HepG2 (cell line): ENCODE results near the gene PITHD1. TPM values are rescaled to one million over a fixed set of nuclear protein-coding genes. Genes with fewer than 3 reads are reported as not detected.

Experiments
- ATF7-NPFF ChIP-seq: sonication (generic); formaldehyde crosslinking; IDR thresholded peaks from 2 replicates; pipeline ENCODE4 v1.8.1; 2023; ENCODE audit warnings: mild to moderate bottlenecking, low read depth, missing genetic modification reagents, moderate library complexity
- ELF4 ChIP-seq: sonication (generic); formaldehyde crosslinking; IDR thresholded peaks from 2 replicates; pipeline ENCODE4 v1.5.0; 2020; ENCODE audit warnings: missing genetic modification reagents, mild to moderate bottlenecking, moderate library complexity, borderline replicate concordance
- GABPB1 ChIP-seq: IDR thresholded peaks from 2 replicates; pipeline ENCODE4 v1.6.1; 2016; ENCODE audit warnings: mild to moderate bottlenecking, missing genetic modification reagents, moderate library complexity, missing compliant biosample characterization
- KAT2B ChIP-seq: fragments of 150-350 bp; IDR thresholded peaks from 2 replicates; pipeline ENCODE4 v1.6.1; 2014; ENCODE audit warnings: low read depth, low read length, borderline replicate concordance
- KDM1A ChIP-seq: IDR thresholded peaks from 2 replicates; pipeline ENCODE4 v1.6.1; 2016; ENCODE audit warnings: missing compliant biosample characterization
- MEF2D ChIP-seq: sonication (generic); formaldehyde crosslinking; IDR thresholded peaks from 2 replicates; pipeline ENCODE4 v1.5.1; 2020; ENCODE audit warnings: mild to moderate bottlenecking, missing genetic modification reagents
- MXI1 ChIP-seq: IDR thresholded peaks from 3 replicates; pipeline ENCODE4 v1.6.1; 2012; ENCODE audit warnings: low read depth, low read length, inconsistent platforms, borderline replicate concordance
- NR2F6 ChIP-seq, 2 experiments: IDR thresholded peaks; 2 replicates each; pipeline ENCODE4 v1.6.1; 2016; ENCODE audit warnings: antibody characterized with exemption in 1 of 2, mild to moderate bottlenecking in 1 of 2
- SALL1 ChIP-seq: sonication (generic); formaldehyde crosslinking; IDR thresholded peaks from 2 replicates; pipeline ENCODE4 v1.8.0; 2022; ENCODE audit warnings: mild to moderate bottlenecking, missing genetic modification reagents
- TCF7 ChIP-seq: sonication (generic); IDR thresholded peaks from 2 replicates; pipeline ENCODE4 v1.6.1; 2016; ENCODE audit warnings: antibody characterized with exemption, low read depth
- ZNF543 ChIP-seq: sonication (generic); formaldehyde crosslinking; IDR thresholded peaks from 2 replicates; pipeline ENCODE4 v1.4.0; 2020; ENCODE audit warnings: mild to moderate bottlenecking, missing genetic modification reagents
- ZNF780A ChIP-seq: sonication (generic); formaldehyde crosslinking; IDR thresholded peaks from 2 replicates; pipeline ENCODE4 v1.8.0; 2022; ENCODE audit warnings: mild to moderate bottlenecking, missing genetic modification reagents, moderate library complexity
- ZSCAN25 ChIP-seq: sonication (generic); formaldehyde crosslinking; IDR thresholded peaks from 2 replicates; pipeline ENCODE4 v1.8.0; 2022; ENCODE audit warnings: mild to moderate bottlenecking, missing genetic modification reagents
- polyA plus RNA-seq, 8 experiments: library from polyadenylated mRNA; depleted of rRNA in 3 of 8; stranded (reverse) in 7 of 8; unstranded in 1 of 8; fragments of >200 nt; fragmentation: Illumina TruSeq in 4 of 8; extraction: Trizol in 4 of 8; gene quantifications; 2 replicates each; pipeline versions ENCODE4 v1.2.1 to v1.2.3, GENCODE V29; 2011 to 2016; ENCODE audit warnings: low read depth in 4 of 8, missing spikeins in 1 of 8, mixed read lengths in 1 of 8; ENCODE audit not compliant: insufficient read depth in 1 of 8
- total RNA-seq, 5 experiments: library from RNA; depleted of rRNA; stranded (reverse); fragments of >200 nt; fragmentation: Illumina TruSeq; extraction: Trizol; gene quantifications; 2 replicates each; pipeline ENCODE4 v1.2.3, GENCODE V29; 2016; ENCODE audit warnings: low read depth in 1 of 5
- TF ChIP-seq, protein P1 (sequence below): sonication (generic); formaldehyde crosslinking; IDR thresholded peaks from 2 replicates; pipeline ENCODE4 v1.5.0; 2020; ENCODE audit warnings: missing genetic modification reagents
- TF ChIP-seq, protein P2 (sequence below): sonication (generic); formaldehyde crosslinking; IDR thresholded peaks from 2 replicates; pipeline ENCODE4 v1.8.1; 2023; ENCODE audit warnings: missing genetic modification reagents, inconsistent platforms, borderline replicate concordance
- TF ChIP-seq, protein P3 (sequence below): sonication (generic); formaldehyde crosslinking; IDR thresholded peaks from 2 replicates; pipeline ENCODE4 v1.4.0; 2020; ENCODE audit warnings: missing genetic modification reagents
- TF ChIP-seq, protein P4 (sequence below): sonication (generic); formaldehyde crosslinking; IDR thresholded peaks from 2 replicates; pipeline ENCODE4 v1.4.0; 2020; ENCODE audit warnings: missing genetic modification reagents

Gene PITHD1
- total and polyA plus RNA-seq, 2 of the 13 experiments (the other 11 are each of a cell fraction or from before 2014, with no cell fraction given) = 28.0 to 37.3 TPM

DNA sequence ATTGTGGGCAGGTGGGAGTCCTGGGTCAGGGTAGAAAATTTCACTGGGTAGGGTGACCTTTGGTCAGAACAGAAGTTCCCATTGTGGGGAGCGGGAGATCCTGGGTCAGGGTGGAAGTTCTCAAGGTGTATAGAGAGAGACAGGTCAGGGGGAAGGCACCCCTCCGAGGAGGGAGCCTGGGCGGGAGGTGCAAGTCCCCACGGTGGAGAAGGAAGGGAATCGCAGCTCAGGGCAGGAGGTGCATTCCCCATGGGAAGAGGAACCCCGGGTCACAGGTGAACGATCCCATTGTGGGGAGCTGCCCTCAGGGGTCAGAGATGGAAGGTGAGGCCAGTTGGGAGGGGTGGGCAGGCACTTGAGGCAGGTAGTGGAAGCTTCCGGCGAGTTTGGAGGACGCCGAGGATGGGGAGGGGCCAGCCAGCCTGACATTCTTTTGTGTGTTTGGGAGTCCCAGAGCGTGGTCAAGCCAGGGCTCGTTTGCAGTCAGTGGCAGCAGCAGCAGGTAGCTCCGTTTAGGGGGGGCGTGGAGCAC lies 13.4 kb downstream of the PITHD1 start (continued):
- no peak for TF ChIP-seq ZNF543 (CRISPR knock-in tag)
- TF ChIP-seq, protein P1, sequence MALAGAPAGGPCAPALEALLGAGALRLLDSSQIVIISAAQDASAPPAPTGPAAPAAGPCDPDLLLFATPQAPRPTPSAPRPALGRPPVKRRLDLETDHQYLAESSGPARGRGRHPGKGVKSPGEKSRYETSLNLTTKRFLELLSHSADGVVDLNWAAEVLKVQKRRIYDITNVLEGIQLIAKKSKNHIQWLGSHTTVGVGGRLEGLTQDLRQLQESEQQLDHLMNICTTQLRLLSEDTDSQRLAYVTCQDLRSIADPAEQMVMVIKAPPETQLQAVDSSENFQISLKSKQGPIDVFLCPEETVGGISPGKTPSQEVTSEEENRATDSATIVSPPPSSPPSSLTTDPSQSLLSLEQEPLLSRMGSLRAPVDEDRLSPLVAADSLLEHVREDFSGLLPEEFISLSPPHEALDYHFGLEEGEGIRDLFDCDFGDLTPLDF (CRISPR knock-in tag) = no peak
- TF ChIP-seq ZNF780A = peak; percentile 89
- TF ChIP-seq NR2F6 (IDR thresholded peaks at IDR 0.05) = peak; percentile 61; the same call in 1 of the 2 replicates
- TF ChIP-seq NR2F6 (CRISPR knock-in tag; IDR thresholded peaks at IDR 0.05) = peak; percentile 56
- TF ChIP-seq, protein P2, sequence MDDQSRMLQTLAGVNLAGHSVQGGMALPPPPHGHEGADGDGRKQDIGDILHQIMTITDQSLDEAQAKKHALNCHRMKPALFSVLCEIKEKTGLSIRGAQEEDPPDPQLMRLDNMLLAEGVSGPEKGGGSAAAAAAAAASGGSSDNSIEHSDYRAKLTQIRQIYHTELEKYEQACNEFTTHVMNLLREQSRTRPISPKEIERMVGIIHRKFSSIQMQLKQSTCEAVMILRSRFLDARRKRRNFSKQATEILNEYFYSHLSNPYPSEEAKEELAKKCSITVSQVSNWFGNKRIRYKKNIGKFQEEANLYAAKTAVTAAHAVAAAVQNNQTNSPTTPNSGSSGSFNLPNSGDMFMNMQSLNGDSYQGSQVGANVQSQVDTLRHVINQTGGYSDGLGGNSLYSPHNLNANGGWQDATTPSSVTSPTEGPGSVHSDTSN (CRISPR knock-in tag) = no peak
- 0 out of 2 replicates have a peak, but pooled peaks have one; percentile 17 for TF ChIP-seq GABPB1 (CRISPR knock-in tag)
- no peak for TF ChIP-seq TCF7
- no peak for TF ChIP-seq ATF7-NPFF
- peak; percentile 37; the same call in 1 of the 2 replicates for TF ChIP-seq SALL1 (CRISPR knock-in tag)
- TF ChIP-seq KAT2B = no peak
- TF ChIP-seq MXI1 = peak; percentile 46; the same call in 1 of the 3 replicates
- TF ChIP-seq ZSCAN25 = no peak
- no peak for TF ChIP-seq MEF2D (CRISPR knock-in tag)
- TF ChIP-seq, protein P3, sequence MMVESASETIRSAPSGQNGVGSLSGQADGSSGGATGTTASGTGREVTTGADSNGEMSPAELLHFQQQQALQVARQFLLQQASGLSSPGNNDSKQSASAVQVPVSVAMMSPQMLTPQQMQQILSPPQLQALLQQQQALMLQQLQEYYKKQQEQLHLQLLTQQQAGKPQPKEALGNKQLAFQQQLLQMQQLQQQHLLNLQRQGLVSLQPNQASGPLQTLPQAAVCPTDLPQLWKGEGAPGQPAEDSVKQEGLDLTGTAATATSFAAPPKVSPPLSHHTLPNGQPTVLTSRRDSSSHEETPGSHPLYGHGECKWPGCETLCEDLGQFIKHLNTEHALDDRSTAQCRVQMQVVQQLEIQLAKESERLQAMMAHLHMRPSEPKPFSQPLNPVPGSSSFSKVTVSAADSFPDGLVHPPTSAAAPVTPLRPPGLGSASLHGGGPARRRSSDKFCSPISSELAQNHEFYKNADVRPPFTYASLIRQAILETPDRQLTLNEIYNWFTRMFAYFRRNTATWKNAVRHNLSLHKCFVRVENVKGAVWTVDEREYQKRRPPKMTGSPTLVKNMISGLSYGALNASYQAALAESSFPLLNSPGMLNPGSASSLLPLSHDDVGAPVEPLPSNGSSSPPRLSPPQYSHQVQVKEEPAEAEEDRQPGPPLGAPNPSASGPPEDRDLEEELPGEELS (CRISPR knock-in tag) = no peak
- TF ChIP-seq ELF4 (CRISPR knock-in tag) = no peak
- TF ChIP-seq, protein P4, sequence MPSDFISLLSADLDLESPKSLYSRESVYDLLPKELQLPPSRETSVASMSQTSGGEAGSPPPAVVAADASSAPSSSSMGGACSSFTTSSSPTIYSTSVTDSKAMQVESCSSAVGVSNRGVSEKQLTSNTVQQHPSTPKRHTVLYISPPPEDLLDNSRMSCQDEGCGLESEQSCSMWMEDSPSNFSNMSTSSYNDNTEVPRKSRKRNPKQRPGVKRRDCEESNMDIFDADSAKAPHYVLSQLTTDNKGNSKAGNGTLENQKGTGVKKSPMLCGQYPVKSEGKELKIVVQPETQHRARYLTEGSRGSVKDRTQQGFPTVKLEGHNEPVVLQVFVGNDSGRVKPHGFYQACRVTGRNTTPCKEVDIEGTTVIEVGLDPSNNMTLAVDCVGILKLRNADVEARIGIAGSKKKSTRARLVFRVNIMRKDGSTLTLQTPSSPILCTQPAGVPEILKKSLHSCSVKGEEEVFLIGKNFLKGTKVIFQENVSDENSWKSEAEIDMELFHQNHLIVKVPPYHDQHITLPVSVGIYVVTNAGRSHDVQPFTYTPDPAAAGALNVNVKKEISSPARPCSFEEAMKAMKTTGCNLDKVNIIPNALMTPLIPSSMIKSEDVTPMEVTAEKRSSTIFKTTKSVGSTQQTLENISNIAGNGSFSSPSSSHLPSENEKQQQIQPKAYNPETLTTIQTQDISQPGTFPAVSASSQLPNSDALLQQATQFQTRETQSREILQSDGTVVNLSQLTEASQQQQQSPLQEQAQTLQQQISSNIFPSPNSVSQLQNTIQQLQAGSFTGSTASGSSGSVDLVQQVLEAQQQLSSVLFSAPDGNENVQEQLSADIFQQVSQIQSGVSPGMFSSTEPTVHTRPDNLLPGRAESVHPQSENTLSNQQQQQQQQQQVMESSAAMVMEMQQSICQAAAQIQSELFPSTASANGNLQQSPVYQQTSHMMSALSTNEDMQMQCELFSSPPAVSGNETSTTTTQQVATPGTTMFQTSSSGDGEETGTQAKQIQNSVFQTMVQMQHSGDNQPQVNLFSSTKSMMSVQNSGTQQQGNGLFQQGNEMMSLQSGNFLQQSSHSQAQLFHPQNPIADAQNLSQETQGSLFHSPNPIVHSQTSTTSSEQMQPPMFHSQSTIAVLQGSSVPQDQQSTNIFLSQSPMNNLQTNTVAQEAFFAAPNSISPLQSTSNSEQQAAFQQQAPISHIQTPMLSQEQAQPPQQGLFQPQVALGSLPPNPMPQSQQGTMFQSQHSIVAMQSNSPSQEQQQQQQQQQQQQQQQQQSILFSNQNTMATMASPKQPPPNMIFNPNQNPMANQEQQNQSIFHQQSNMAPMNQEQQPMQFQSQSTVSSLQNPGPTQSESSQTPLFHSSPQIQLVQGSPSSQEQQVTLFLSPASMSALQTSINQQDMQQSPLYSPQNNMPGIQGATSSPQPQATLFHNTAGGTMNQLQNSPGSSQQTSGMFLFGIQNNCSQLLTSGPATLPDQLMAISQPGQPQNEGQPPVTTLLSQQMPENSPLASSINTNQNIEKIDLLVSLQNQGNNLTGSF (CRISPR knock-in tag) = no peak
- TF ChIP-seq KDM1A (CRISPR knock-in tag) = no peak
